Measurements from ENCODE around the gene MFSD12. TPM values are rescaled to one million over a fixed set of nuclear protein-coding genes. Genes with fewer than 3 reads are reported as not detected.

The MFSD12 gene
- total RNA-seq, 1 donor from 2014 or later = 181 TPM

DNA sequence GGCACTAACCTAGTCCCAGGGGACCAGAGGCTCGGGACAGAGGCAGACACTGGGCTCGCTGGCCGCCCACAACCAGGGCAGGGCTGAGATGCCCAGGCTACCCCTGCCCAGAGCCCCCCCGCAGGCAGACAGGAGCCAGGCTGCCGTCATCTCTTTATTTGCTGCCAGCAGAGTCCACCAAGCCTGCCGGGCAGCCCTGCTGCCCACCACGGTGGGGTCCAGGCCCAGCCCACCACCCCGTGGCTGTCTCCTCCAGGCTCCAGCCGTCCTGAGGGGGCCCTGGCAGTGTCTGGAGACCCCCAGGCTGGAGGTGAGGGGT lies 13.4 kb downstream of the MFSD12 start:
- H3K4me1 ChIP-seq (ENCODE audit: insufficient read depth, low read length) = no peaks in the 10 kb centered on the region
- peaks cover 3% of the 10 kb centered on the region for H3K36me3 ChIP-seq (ENCODE audit: insufficient read depth, low read length)
- no peak overlapping the region for H3K9ac ChIP-seq (ENCODE audit: low read length)
- no peak for FAIRE-seq
- Mint-ChIP-seq H3K9me3 (ENCODE audit: unreplicated experiment) (no peaks in the 10 kb centered on the region), H3K4me1 (ENCODE audit: low read depth, unreplicated experiment) (no peaks in the 10 kb centered on the region), H3K27me3 (ENCODE audit: low read depth, unreplicated experiment) (no peaks in the 10 kb centered on the region), H3K27ac (ENCODE audit: unreplicated experiment) (no peak overlapping the region), H3K4me3 (ENCODE audit: unreplicated experiment) (no peak overlapping the region), H3K36me3 (ENCODE audit: low read depth, unreplicated experiment) (peaks cover 6% of the 10 kb centered on the region)
- no peaks in the 10 kb centered on the region for H3K27me3 ChIP-seq (ENCODE audit: insufficient read depth, low read length)
- no peak overlapping the region for H2AFZ ChIP-seq (ENCODE audit: low read depth, low read length)
- TF ChIP-seq EZH2 (IDR thresholded peaks at IDR 0.05; ENCODE audit: insufficient read depth, low read length) = no peak
- TF ChIP-seq, protein P1, sequence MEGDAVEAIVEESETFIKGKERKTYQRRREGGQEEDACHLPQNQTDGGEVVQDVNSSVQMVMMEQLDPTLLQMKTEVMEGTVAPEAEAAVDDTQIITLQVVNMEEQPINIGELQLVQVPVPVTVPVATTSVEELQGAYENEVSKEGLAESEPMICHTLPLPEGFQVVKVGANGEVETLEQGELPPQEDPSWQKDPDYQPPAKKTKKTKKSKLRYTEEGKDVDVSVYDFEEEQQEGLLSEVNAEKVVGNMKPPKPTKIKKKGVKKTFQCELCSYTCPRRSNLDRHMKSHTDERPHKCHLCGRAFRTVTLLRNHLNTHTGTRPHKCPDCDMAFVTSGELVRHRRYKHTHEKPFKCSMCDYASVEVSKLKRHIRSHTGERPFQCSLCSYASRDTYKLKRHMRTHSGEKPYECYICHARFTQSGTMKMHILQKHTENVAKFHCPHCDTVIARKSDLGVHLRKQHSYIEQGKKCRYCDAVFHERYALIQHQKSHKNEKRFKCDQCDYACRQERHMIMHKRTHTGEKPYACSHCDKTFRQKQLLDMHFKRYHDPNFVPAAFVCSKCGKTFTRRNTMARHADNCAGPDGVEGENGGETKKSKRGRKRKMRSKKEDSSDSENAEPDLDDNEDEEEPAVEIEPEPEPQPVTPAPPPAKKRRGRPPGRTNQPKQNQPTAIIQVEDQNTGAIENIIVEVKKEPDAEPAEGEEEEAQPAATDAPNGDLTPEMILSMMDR (IDR thresholded peaks at IDR 0.05; ENCODE audit: insufficient read depth, low read depth, low read length) = no peak
- H4K20me1 ChIP-seq (ENCODE audit: insufficient read depth, low read length) = peaks cover 60% of the 10 kb centered on the region
- no peak overlapping the region for H3K27ac ChIP-seq (ENCODE audit: low read depth, low read length)
- peaks cover 5% of the 10 kb centered on the region for H3K79me2 ChIP-seq (ENCODE audit: insufficient read depth, low read length)
- no peak for DNase-seq (ENCODE audit: low read depth)
- H3K4me3 ChIP-seq (ENCODE audit: insufficient read depth, low read depth, low read length) = no peak overlapping the region
- H3K4me2 ChIP-seq (ENCODE audit: low read length) = no peak overlapping the region
- H3K9me3 ChIP-seq (ENCODE audit: insufficient read depth, low read depth, low read length) = no peaks in the 10 kb centered on the region

DNA sequence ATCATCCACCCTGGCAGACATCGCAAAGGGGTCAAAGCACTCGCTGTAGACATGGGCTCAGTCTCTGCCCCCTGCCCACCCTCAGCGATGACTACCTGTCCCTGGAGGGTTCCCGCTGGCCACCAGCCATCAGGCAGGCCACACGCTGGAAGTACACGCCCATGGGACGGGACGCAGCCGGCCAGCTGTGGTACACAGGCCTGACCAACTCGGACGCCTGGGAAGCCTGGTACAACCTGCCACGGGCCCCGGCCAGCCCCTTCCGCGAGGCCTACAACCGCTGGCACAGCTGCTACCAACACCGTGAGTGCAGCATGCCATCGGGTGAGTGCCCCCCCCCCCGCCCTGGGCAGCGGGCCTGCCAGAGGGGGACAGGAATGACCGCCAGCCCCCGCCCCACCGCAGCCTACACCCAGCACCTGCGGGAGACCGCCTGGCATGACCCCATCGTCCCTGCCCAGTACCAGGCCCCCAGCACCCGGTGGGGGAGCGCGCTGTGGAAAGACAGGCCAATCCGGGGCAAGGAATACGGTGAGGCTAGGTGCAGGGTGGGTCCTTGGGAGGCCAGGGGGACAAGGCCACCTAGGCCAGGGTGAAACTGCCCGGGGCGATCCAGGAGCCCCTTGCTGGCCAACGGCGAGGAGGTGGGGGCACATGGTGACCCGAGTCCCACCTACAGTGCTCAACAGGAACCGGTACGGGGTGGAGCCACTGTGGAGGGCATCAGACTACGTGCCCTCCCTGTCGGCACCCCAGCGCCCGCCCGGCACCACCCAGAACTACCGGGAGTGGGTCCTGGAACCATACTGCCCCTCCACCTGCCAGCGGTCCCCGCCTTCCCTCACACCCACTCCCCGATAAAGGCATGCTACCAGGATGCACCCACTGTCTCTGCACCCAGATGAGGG lies 14.0 kb downstream of the MFSD12 start:
- Histone ChIP-seq H3K79me2 (ENCODE audit: insufficient read depth, low read length) (peaks cover 5% of the 10 kb centered on the region), H3K4me1 (ENCODE audit: insufficient read depth, low read length) (no peaks in the 10 kb centered on the region), H3K4me3 (ENCODE audit: insufficient read depth, low read depth, low read length) (no peak overlapping the region), H3K4me2 (ENCODE audit: low read length) (no peak overlapping the region), H3K36me3 (ENCODE audit: insufficient read depth, low read length) (peaks cover 3% of the 10 kb centered on the region), H3K27me3 (ENCODE audit: insufficient read depth, low read length) (no peaks in the 10 kb centered on the region), H3K27ac (ENCODE audit: low read depth, low read length) (no peak overlapping the region), H3K9me3 (ENCODE audit: insufficient read depth, low read depth, low read length) (no peaks in the 10 kb centered on the region), H4K20me1 (ENCODE audit: insufficient read depth, low read length) (peaks cover 60% of the 10 kb centered on the region), H2AFZ (ENCODE audit: low read depth, low read length) (no peak overlapping the region), H3K9ac (ENCODE audit: low read length) (no peak overlapping the region)
- DNase-seq (ENCODE audit: low read depth) (no peak), FAIRE-seq (no peak)
- H3K4me3 Mint-ChIP-seq (ENCODE audit: unreplicated experiment) = no peak overlapping the region
- no peak overlapping the region for H3K27ac Mint-ChIP-seq (ENCODE audit: unreplicated experiment)
- no peaks in the 10 kb centered on the region for H3K9me3 Mint-ChIP-seq (ENCODE audit: unreplicated experiment)
- peaks cover 5% of the 10 kb centered on the region for H3K36me3 Mint-ChIP-seq (ENCODE audit: low read depth, unreplicated experiment)
- H3K4me1 Mint-ChIP-seq (ENCODE audit: low read depth, unreplicated experiment) = no peaks in the 10 kb centered on the region
- H3K27me3 Mint-ChIP-seq (ENCODE audit: low read depth, unreplicated experiment) = no peaks in the 10 kb centered on the region
- TF ChIP-seq EZH2 (IDR thresholded peaks at IDR 0.05; ENCODE audit: insufficient read depth, low read length) = no peak
- TF ChIP-seq, protein P1 (IDR thresholded peaks at IDR 0.05; ENCODE audit: insufficient read depth, low read depth, low read length) = no peak

DNA sequence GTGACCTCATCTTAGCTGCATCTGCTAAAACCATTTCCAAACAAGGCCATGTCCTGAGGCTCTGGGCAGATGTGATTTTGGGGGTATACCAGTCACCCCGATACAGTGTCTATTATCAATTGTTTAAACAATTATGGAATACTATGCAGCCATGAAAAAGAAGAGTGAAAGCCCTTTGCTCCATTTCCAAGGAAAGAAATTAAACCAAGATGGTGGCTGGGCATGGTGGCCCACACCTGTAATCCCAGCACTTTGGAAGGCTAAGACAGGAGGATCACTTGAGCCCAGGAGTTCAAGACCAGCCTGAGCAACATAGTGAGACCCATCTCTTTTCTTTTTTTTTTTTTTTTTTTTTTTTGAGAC lies 17.6 kb downstream of the MFSD12 start:
- no peak for FAIRE-seq
- H3K79me2 ChIP-seq (ENCODE audit: insufficient read depth, low read length) = peaks cover 5% of the 10 kb centered on the region
- H3K4me1 ChIP-seq (ENCODE audit: insufficient read depth, low read length) = no peaks in the 10 kb centered on the region
- H4K20me1 ChIP-seq (ENCODE audit: insufficient read depth, low read length) = peaks cover 60% of the 10 kb centered on the region
- no peak overlapping the region for H3K4me2 ChIP-seq (ENCODE audit: low read length)
- Mint-ChIP-seq H3K36me3 (ENCODE audit: low read depth, unreplicated experiment) (peaks cover 10% of the 10 kb centered on the region), H3K4me3 (ENCODE audit: unreplicated experiment) (no peak overlapping the region), H3K27ac (ENCODE audit: unreplicated experiment) (peak overlapping the region; percentile 75), H3K27me3 (ENCODE audit: low read depth, unreplicated experiment) (no peaks in the 10 kb centered on the region), H3K4me1 (ENCODE audit: low read depth, unreplicated experiment) (no peaks in the 10 kb centered on the region), H3K9me3 (ENCODE audit: unreplicated experiment) (no peaks in the 10 kb centered on the region)
- H3K4me3 ChIP-seq (ENCODE audit: insufficient read depth, low read depth, low read length) = no peak overlapping the region
- H3K27ac ChIP-seq (ENCODE audit: low read depth, low read length) = no peak overlapping the region
- no peak for TF ChIP-seq EZH2 (IDR thresholded peaks at IDR 0.05; ENCODE audit: insufficient read depth, low read length)
- TF ChIP-seq, protein P1 (IDR thresholded peaks at IDR 0.05; ENCODE audit: insufficient read depth, low read depth, low read length) = no peak
- no peaks in the 10 kb centered on the region for H3K27me3 ChIP-seq (ENCODE audit: insufficient read depth, low read length)
- peaks cover 4% of the 10 kb centered on the region for H3K36me3 ChIP-seq (ENCODE audit: insufficient read depth, low read length)
- no peaks in the 10 kb centered on the region for H3K9me3 ChIP-seq (ENCODE audit: insufficient read depth, low read depth, low read length)
- DNase-seq (ENCODE audit: low read depth) = no peak
- no peak overlapping the region for H2AFZ ChIP-seq (ENCODE audit: low read depth, low read length)
- no peak overlapping the region for H3K9ac ChIP-seq (ENCODE audit: low read length)

Measured in astrocyte (in vitro differentiated cells and primary cell).